K562 treated with DMSO at 1 percent for 24 hours (cell line): ENCODE results near the gene TICRR. TPM values are rescaled to one million over a fixed set of nuclear protein-coding genes. Genes with fewer than 3 reads are reported as not detected.

Experiments
- total RNA-seq: library from RNA; unstranded; fragments of 300-600 nt; gene quantifications from 2 replicates; pipeline ENCODE4 v1.2.3, GENCODE V29; 2022; ENCODE audit warnings: low read depth; ENCODE audit not compliant: insufficient read depth

Gene TICRR, protein sequence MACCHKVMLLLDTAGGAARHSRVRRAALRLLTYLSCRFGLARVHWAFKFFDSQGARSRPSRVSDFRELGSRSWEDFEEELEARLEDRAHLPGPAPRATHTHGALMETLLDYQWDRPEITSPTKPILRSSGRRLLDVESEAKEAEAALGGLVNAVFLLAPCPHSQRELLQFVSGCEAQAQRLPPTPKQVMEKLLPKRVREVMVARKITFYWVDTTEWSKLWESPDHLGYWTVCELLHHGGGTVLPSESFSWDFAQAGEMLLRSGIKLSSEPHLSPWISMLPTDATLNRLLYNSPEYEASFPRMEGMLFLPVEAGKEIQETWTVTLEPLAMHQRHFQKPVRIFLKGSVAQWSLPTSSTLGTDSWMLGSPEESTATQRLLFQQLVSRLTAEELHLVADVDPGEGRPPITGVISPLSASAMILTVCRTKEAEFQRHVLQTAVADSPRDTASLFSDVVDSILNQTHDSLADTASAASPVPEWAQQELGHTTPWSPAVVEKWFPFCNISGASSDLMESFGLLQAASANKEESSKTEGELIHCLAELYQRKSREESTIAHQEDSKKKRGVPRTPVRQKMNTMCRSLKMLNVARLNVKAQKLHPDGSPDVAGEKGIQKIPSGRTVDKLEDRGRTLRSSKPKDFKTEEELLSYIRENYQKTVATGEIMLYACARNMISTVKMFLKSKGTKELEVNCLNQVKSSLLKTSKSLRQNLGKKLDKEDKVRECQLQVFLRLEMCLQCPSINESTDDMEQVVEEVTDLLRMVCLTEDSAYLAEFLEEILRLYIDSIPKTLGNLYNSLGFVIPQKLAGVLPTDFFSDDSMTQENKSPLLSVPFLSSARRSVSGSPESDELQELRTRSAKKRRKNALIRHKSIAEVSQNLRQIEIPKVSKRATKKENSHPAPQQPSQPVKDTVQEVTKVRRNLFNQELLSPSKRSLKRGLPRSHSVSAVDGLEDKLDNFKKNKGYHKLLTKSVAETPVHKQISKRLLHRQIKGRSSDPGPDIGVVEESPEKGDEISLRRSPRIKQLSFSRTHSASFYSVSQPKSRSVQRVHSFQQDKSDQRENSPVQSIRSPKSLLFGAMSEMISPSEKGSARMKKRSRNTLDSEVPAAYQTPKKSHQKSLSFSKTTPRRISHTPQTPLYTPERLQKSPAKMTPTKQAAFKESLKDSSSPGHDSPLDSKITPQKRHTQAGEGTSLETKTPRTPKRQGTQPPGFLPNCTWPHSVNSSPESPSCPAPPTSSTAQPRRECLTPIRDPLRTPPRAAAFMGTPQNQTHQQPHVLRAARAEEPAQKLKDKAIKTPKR (N-terminal part only)
- 10.4 and 11.3 TPM in 2 replicates for total RNA-seq

DNA sequence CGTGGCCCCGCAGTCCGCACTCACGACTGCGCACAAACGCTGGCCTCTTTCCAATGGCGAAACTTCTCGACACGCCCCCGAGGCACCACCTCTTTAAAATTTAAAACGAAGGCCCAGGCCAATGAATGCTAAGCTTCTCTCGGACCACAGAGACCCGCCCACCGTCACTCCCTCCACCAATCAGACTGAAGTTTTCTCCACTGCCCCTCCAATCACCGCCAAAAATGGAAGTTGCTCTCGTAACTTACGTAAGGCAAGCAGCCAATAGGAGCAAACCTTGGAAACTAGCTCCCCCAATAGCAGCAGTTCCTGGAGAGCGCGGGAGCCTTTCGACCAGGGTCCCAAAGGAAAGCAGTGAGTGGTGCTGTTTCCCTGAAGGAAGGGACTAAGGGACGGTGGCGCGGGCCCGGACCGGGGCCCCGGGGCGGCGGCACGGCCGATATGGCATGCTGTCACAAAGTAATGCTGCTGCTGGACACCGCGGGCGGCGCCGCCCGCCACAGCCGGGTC is at the start of gene TICRR:
Gene TICRR (plus strand): TSS at position 324 of the 510 bp plus-strand sequence. CDS start 118 bp downstream, at position 442.

GRCh38 chr15:89654847-89655805 is 79.9 kb downstream of the TICRR start, which contains the start of gene KIF7:
TSS of gene KIF7 (minus strand) at chr15:89655467. CDS start at chr15:89652930, 2,537 bp downstream.

Other genes starting within 250 kb of the TICRR start
- gene POLG, start 240.6 kb upstream of the TICRR start, total RNA-seq = 78.1 and 83.2 TPM in 2 replicates
- gene RHCG, start 78.9 kb upstream of the TICRR start, total RNA-seq = not detected in 2 replicates
- gene KIF7, start 80.0 kb downstream of the TICRR start, total RNA-seq = 3.0 and 3.3 TPM in 2 replicates
- not detected in 2 replicates for gene PLIN1, start 103.9 kb downstream of the TICRR start, total RNA-seq
- not detected in 2 replicates for gene PEX11A, start 115.3 kb downstream of the TICRR start, total RNA-seq
- not detected in 2 replicates for gene WDR93, start 115.3 kb downstream of the TICRR start, total RNA-seq
- 0.43 and 0.61 TPM in 2 replicates for gene MESP1, start 175.8 kb downstream of the TICRR start, total RNA-seq
- 0.68 and 0.71 TPM in 2 replicates for gene MESP2, start 200.9 kb downstream of the TICRR start, total RNA-seq
- gene ANPEP, start 239.4 kb downstream of the TICRR start, total RNA-seq = 3.1 and 3.5 TPM in 2 replicates